ENCODE results near the gene SPEN. TPM values are rescaled to one million over a fixed set of nuclear protein-coding genes. Genes with fewer than 3 reads are reported as not detected.

Gene SPEN
- total and polyA plus RNA-seq, 9 of the 15 experiments (the other 6 are each of a cell fraction or from before 2014, with no cell fraction given): 5.7 to 87.5 (median 27.2) TPM

DNA sequence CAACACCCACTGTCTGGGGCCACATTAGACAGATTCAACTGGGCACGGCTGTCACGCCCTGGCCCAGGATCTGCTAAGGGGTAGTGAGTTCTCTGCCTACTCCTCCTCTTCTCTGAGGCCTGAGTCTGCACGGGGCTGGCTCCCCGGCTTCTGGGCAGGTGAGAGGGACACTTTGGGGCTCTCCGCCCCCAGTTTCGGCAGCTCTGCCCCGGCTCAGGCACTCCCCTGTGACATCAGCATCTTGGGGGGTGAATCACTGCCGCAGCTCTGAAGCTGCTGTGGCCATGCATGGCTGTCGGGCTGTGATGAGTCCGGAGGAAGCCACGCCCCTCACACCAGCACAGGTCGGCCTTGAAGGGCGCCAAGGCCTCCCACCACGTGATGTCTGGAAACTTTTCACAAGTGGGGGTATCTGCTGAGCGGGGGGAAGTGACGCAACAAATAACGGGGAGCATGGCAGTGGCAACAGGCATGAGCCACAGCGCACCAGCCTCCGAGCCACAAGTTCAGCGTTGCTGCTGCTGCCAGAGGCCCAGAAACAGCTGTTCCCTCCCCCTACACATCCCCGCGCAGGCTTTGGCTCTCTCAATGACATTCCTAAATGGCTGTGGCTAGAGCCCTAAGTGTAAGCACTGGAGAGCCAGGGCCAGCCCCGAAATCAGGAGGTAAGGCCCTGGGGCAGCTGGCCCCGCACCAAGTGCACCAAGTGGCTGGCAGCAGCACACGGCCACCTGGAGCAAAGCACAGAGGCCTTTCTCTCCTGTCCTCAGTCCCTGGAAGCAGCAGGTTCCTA, 102.1 kb downstream of the SPEN start (continued):
- TF ChIP-seq, protein P1, sequence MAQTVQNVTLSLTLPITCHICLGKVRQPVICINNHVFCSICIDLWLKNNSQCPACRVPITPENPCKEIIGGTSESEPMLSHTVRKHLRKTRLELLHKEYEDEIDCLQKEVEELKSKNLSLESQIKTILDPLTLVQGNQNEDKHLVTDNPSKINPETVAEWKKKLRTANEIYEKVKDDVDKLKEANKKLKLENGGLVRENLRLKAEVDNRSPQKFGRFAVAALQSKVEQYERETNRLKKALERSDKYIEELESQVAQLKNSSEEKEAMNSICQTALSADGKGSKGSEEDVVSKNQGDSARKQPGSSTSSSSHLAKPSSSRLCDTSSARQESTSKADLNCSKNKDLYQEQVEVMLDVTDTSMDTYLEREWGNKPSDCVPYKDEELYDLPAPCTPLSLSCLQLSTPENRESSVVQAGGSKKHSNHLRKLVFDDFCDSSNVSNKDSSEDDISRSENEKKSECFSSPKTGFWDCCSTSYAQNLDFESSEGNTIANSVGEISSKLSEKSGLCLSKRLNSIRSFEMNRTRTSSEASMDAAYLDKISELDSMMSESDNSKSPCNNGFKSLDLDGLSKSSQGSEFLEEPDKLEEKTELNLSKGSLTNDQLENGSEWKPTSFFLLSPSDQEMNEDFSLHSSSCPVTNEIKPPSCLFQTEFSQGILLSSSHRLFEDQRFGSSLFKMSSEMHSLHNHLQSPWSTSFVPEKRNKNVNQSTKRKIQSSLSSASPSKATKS (CRISPR knock-in tag; IDR thresholded peaks at IDR 0.05): no peak
- TF ChIP-seq GABPB1 (CRISPR knock-in tag; IDR thresholded peaks at IDR 0.05): peak; percentile 77
- no peak for TF ChIP-seq MTA2 (IDR thresholded peaks at IDR 0.05; ENCODE audit: low read depth)
- TF ChIP-seq POLR3A (IDR thresholded peaks at IDR 0.05; ENCODE audit: borderline replicate concordance, extremely low read depth, insufficient read depth, insufficient read length): no peak
- peak; percentile 64; the same call in 1 of the 2 replicates for TF ChIP-seq ESRRA (IDR thresholded peaks at IDR 0.05; ENCODE audit: borderline replicate concordance, low read depth)
- TF ChIP-seq ZNF589 (CRISPR knock-in tag; IDR thresholded peaks at IDR 0.05; ENCODE audit: low read depth): peak; percentile 80; the same call in 1 of the 2 replicates
- TF ChIP-seq SMC3 (conservative IDR thresholded peaks at IDR 0.05; ENCODE audit: insufficient read depth, low read depth, low read length): no peak
- TF ChIP-seq ZNF232 (CRISPR knock-in tag; IDR thresholded peaks at IDR 0.05): no peak
- TF ChIP-seq NEUROD1 (IDR thresholded peaks at IDR 0.05; ENCODE audit: borderline replicate concordance, low read depth, low read length, partially characterized antibody): no peak
- TF ChIP-seq, protein P2, sequence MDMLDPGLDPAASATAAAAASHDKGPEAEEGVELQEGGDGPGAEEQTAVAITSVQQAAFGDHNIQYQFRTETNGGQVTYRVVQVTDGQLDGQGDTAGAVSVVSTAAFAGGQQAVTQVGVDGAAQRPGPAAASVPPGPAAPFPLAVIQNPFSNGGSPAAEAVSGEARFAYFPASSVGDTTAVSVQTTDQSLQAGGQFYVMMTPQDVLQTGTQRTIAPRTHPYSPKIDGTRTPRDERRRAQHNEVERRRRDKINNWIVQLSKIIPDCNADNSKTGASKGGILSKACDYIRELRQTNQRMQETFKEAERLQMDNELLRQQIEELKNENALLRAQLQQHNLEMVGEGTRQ (CRISPR knock-in tag; IDR thresholded peaks at IDR 0.05): peak; percentile 92
- no peak for TF ChIP-seq PCBP2 (IDR thresholded peaks at IDR 0.05; ENCODE audit: low read depth, low read length, poor library complexity, severe bottlenecking)
- TF ChIP-seq NELFE (IDR thresholded peaks at IDR 0.05; ENCODE audit: insufficient read depth, insufficient read length): no peak
- TF ChIP-seq MAFF (IDR thresholded peaks at IDR 0.05; ENCODE audit: low read length): no peak
- no peak for TF ChIP-seq NCOA2 (IDR thresholded peaks at IDR 0.05; ENCODE audit: partially characterized antibody in 2 of 2)
- 0 out of 2 replicates have a peak, but pooled peaks have one; percentile 26 for TF ChIP-seq POLR2A (conservative IDR thresholded peaks at IDR 0.05)
- peak; percentile 51; the same call in 1 of the 2 replicates for TF ChIP-seq ZBTB1 (CRISPR knock-in tag; IDR thresholded peaks at IDR 0.05; ENCODE audit: borderline replicate concordance, low read depth)
- no peak for TF ChIP-seq ZC3H4 (CRISPR knock-in tag; IDR thresholded peaks at IDR 0.05; ENCODE audit: borderline replicate concordance)
- peak; percentile 40; the same call in 1 of the 2 replicates for TF ChIP-seq NFE2 (IDR thresholded peaks at IDR 0.05; ENCODE audit: low read depth)
- TF ChIP-seq, protein P3, sequence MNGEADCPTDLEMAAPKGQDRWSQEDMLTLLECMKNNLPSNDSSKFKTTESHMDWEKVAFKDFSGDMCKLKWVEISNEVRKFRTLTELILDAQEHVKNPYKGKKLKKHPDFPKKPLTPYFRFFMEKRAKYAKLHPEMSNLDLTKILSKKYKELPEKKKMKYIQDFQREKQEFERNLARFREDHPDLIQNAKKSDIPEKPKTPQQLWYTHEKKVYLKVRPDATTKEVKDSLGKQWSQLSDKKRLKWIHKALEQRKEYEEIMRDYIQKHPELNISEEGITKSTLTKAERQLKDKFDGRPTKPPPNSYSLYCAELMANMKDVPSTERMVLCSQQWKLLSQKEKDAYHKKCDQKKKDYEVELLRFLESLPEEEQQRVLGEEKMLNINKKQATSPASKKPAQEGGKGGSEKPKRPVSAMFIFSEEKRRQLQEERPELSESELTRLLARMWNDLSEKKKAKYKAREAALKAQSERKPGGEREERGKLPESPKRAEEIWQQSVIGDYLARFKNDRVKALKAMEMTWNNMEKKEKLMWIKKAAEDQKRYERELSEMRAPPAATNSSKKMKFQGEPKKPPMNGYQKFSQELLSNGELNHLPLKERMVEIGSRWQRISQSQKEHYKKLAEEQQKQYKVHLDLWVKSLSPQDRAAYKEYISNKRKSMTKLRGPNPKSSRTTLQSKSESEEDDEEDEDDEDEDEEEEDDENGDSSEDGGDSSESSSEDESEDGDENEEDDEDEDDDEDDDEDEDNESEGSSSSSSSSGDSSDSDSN (IDR thresholded peaks at IDR 0.05; ENCODE audit: borderline replicate concordance in 1 of 2, low read depth in 2 of 2, low read length in 2 of 2): no peak
- no peak for TF ChIP-seq PTRF (tag; IDR thresholded peaks at IDR 0.05)
- TF ChIP-seq ZNF778 (CRISPR knock-in tag; IDR thresholded peaks at IDR 0.05): no peak
- peak; percentile 81 for TF ChIP-seq CREB1 (IDR thresholded peaks at IDR 0.05)
- peak; percentile 76 for TF ChIP-seq CREB1 (CRISPR knock-in tag; IDR thresholded peaks at IDR 0.05)
- no peak for TF ChIP-seq HNRNPK (IDR thresholded peaks at IDR 0.05; ENCODE audit: low read depth, low read length, poor library complexity, severe bottlenecking)

All from K562 (cell line).